ENCODE data around the gene HOXC9.

HOXC9 gene

GRCh38 chr12:54025499-54026405, 25.8 kb downstream of the HOXC9 start:
- TF ChIP-seq CTCF (IDR thresholded peaks at IDR 0.05; ENCODE audit: low read depth, low read length) (no peak), MYC (IDR thresholded peaks at IDR 0.05; ENCODE audit: low read depth, low read length) (no peak)
- H3K4me3 ChIP-seq (ENCODE audit: low read depth, low read length): no peak overlapping the region
- peak; percentile 57 for DNase-seq (ENCODE audit: low read depth)

DNA sequence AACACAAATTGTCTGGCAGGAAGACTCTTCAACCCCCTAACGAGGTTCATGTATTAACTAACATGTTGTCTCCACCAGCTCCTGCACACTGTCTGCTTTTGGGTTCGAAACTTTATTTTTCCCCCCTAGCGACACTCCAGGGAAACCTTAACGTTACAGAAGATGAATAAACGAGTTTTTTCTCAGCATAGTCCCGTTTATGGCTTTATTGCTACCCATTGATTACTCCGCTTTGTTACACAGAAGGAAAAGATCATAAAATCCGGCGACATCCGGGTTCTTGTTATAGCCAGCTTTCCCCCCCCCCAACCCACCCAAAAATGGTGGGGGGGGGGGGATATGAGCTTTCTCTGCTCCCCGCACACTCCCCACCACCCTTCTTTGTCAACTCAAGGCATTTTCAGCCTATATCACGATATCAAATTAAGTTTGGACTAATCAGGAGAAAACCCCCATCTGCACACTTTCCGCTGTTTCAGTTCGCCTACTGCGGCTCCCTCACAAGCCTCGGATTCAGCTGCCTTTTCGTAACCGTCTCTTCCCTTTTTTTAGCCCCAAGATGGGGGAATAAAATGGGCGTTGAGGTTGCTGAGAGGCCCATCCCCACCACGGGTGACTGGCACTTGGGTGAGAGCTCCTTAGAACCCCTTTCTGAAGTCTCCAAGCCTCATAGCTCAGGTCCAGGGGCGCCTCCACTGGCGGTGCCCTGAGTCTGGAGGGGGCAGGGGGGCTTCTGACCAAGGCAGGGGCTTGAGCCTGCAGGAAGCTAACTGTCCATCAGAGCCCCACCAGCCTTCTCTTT, 26.9 kb downstream of the HOXC9 start:
- peak overlapping the region; percentile 23 for H3K4me3 ChIP-seq (ENCODE audit: low read depth, low read length)
- TF ChIP-seq POLR2A (IDR thresholded peaks at IDR 0.05; ENCODE audit: extremely low read depth, insufficient read length) (no peak), MYC (IDR thresholded peaks at IDR 0.05; ENCODE audit: low read depth, low read length) (no peak), CTCF (IDR thresholded peaks at IDR 0.05; ENCODE audit: low read depth, low read length) (no peak)
- TF ChIP-seq, protein P1, sequence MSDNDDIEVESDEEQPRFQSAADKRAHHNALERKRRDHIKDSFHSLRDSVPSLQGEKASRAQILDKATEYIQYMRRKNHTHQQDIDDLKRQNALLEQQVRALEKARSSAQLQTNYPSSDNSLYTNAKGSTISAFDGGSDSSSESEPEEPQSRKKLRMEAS (IDR thresholded peaks at IDR 0.05; ENCODE audit: low read depth, low read length): no peak
- peak; percentile 65 for DNase-seq (ENCODE audit: low read depth)

GRCh38 chr12:54027442-54027786, 27.5 kb downstream of the HOXC9 start:
- TF ChIP-seq, protein P1 (IDR thresholded peaks at IDR 0.05; ENCODE audit: low read depth, low read length): no peak
- no peak for TF ChIP-seq CTCF (IDR thresholded peaks at IDR 0.05; ENCODE audit: low read depth, low read length)
- TF ChIP-seq POLR2A (IDR thresholded peaks at IDR 0.05; ENCODE audit: extremely low read depth, insufficient read length): no peak
- no peak for TF ChIP-seq MYC (IDR thresholded peaks at IDR 0.05; ENCODE audit: low read depth, low read length)
- no peak overlapping the region for H3K4me3 ChIP-seq (ENCODE audit: low read depth, low read length)

DNA sequence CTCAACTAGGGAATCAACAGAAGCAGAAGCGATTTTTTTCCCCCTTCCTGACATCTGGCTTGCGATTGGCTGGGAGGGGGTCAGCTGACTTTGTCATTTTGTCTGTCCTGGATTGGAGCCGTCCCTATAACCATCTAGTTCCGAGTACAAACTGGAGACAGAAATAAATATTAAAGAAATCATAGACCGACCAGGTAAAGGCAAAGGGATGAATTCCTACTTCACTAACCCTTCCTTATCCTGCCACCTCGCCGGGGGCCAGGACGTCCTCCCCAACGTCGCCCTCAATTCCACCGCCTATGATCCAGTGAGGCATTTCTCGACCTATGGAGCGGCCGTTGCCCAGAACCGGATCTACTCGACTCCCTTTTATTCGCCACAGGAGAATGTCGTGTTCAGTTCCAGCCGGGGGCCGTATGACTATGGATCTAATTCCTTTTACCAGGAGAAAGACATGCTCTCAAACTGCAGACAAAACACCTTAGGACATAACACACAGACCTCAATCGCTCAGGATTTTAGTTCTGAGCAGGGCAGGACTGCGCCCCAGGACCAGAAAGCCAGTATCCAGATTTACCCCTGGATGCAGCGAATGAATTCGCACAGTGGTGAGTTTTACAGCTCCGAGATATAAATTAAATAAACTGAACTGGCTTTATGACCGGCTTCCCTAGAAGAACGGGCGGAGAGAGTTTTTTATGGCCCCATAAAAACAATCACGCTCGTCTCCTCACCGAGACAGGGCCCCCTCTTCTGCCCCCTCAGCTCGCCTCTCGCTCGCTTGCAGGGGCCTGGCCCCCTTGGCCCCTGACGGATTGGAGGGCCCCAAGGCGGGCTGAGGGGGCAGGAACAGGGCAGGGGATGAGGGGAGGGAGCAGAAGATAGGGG, 28.6 kb downstream of the HOXC9 start, which contains the start of gene HOXC6:
HOXC6 (plus strand) TSS at position 127 of the 888 bp plus-strand sequence; CDS start at position 209, 82 bp downstream.
- H3K4me3 ChIP-seq (ENCODE audit: low read depth, low read length): peak within 1 kb of the TSS; percentile 70

More at GRCh38 chr12:54027442-54027786, 27.5 kb downstream of the HOXC9 start:
- DNase-seq (ENCODE audit: low read depth): no peak

More for the DNA sequence above, 28.6 kb downstream of the HOXC9 start, which contains the start of gene HOXC6:
- peak; percentile 78 for DNase-seq (ENCODE audit: low read depth)
- TF ChIP-seq MYC (IDR thresholded peaks at IDR 0.05; ENCODE audit: low read depth, low read length) (no peak), CTCF (IDR thresholded peaks at IDR 0.05; ENCODE audit: low read depth, low read length) (no peak), POLR2A (IDR thresholded peaks at IDR 0.05; ENCODE audit: extremely low read depth, insufficient read length) (no peak)
- TF ChIP-seq, protein P1 (IDR thresholded peaks at IDR 0.05; ENCODE audit: low read depth, low read length): no peak
